BLaER1 treated with 17β-estradiol and CSF1 and Interleukin-3, amounts not matched to agents 10 nM and 100 nM (cell line): ENCODE data around the gene RUNX1.

ENCODE experiments used
- H3K27ac ChIP-seq, 11 experiments: shearing (Covaris generic); formaldehyde crosslinking; 2 replicates each; pipeline ENCODE4 v1.8.1; 2022
- H3K27me3 ChIP-seq, 11 experiments: shearing (Covaris generic); formaldehyde crosslinking; 2 replicates each; pipeline ENCODE4 v1.8.1; 2022
- H3K36me3 ChIP-seq, 11 experiments: shearing (Covaris generic); formaldehyde crosslinking; 2 replicates each; pipeline ENCODE4 v1.8.1; 2022
- H3K4me1 ChIP-seq, 10 experiments: shearing (Covaris generic); formaldehyde crosslinking; 2 replicates each; pipeline ENCODE4 v1.8.1; 2022
- H3K4me2 ChIP-seq, 11 experiments: shearing (Covaris generic); formaldehyde crosslinking; 2 replicates each; pipeline ENCODE4 v1.8.1; 2022
- H3K4me3 ChIP-seq, 10 experiments: shearing (Covaris generic); formaldehyde crosslinking; 2 replicates each; pipeline ENCODE4 v1.8.1; 2022
- H3K9ac ChIP-seq, 11 experiments: shearing (Covaris generic); formaldehyde crosslinking; 2 replicates each; pipeline ENCODE4 v1.8.1; 2022
- H3K9me3 ChIP-seq, 11 experiments: shearing (Covaris generic); formaldehyde crosslinking; replicated peaks in 1 of 11; 2 replicates each; pipeline ENCODE4 v1.8.1; 2022
- H4K20me1 ChIP-seq, 11 experiments: shearing (Covaris generic); formaldehyde crosslinking; 2 replicates each; pipeline ENCODE4 v1.8.1; 2022
- Cebpa-rat ChIP-seq, 11 experiments: shearing (Covaris generic); IDR thresholded peaks; 2 replicates each; pipeline ENCODE4 v1.8.1; 2022

The RUNX1 gene

DNA sequence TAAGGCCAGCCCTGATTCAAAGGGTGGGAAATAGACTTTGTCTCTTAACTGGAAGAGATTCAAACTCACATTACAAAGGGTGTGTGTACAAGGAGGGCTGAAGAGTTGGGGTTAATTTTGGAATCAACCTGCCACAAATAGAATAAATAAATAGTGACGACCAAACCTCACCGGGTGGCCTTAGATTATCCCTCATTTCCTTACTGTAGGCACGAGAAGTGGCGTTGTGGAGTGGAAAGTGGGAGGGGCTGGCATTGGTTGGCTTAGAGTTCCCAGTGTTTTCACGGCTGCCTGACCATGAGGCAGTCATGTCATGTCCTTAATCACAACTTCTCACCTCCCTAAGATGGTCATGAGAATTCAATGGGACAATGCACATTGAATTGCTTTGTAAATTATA is 21.3 kb upstream of the RUNX1 start:
- Histone ChIP-seq H3K4me3 (no peak overlapping the region), H3K27ac (no peak overlapping the region), H4K20me1 (no peaks in the 10 kb centered on the region), H3K9ac (no peak overlapping the region), H3K27me3 (no peaks in the 10 kb centered on the region), H3K9me3 (peaks cover 4 to 10% (median 6%) of the 10 kb centered on the region in 11 experiments; a peak in 10 of 22 replicates), H3K36me3 (no peaks in the 10 kb centered on the region), H3K4me1 (peaks cover 0 to 5% (median 0%) of the 10 kb centered on the region in 10 experiments; a peak in 3 of 20 replicates), H3K4me2 (no peak overlapping the region)
- TF ChIP-seq Cebpa-rat (IDR thresholded peaks at IDR 0.05), result no peak

DNA sequence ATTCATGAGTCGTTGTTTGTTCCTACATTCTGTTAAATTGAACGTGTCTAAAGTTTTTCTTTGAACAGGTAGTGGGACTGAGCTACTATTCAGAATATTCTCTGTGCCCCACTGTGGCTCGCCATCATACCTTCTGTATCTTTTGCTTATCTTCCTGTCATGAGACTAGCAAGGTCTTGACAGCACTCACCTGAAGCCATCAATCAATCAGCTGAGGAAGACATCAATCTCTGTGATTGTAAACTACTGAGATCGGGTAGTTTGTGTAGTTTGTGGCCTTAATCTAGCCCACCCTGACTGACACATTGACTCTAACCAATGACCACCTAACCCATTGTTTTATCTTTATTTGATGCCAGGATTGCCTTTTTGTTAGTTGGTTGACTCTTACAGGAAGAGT is 17.7 kb upstream of the RUNX1 start:
- Histone ChIP-seq H3K4me2 (no peak overlapping the region), H3K27me3 (no peaks in the 10 kb centered on the region), H3K9ac (no peak overlapping the region), H3K4me1 (no peaks in the 10 kb centered on the region), H3K9me3 (peaks cover 0 to 3% (median 0%) of the 10 kb centered on the region in 11 experiments; a peak in 3 of 22 replicates), H3K27ac (no peak overlapping the region), H3K4me3 (no peak overlapping the region), H4K20me1 (no peaks in the 10 kb centered on the region), H3K36me3 (no peaks in the 10 kb centered on the region)
- no peak for TF ChIP-seq Cebpa-rat (IDR thresholded peaks at IDR 0.05)

DNA sequence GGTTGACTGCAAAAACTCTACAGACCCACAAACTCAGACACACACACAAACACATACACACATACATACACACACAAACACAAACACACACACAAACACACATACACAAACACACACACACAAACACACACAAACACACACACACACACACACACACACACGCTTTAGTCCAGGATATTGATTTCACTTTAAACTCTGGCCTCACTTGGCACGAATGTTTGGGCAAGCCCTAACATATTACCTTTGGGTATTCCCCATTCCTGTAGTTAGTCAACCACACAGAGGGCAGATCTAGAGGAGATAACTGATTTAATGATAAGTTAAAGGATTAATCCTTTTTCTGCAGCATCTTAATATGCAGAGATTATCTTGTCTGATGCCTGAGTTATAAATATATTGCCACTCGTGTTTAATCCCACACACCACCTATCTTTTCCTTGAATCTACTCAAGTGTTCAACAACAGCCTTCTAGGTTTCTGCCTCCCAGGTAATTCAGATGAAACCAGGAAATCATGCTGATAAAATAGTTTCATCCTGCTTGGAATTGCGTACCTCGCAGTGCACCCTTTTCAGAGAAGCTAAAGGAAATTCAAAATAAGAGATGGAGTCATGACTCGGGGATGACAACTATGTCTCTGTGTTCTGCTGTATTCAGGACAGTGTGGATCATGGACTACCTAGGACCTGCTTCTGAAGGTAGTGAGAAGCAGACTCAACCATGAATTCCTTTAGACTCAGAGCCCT is 14.5 kb upstream of the RUNX1 start:
- Histone ChIP-seq H3K9ac (no peak overlapping the region), H3K4me3 (no peak overlapping the region), H3K27ac (no peak overlapping the region), H3K9me3 (peaks cover 0 to 8% (median 0%) of the 10 kb centered on the region in 11 experiments; a peak in 3 of 22 replicates), H3K4me2 (no peak overlapping the region), H3K4me1 (no peaks in the 10 kb centered on the region), H4K20me1 (no peaks in the 10 kb centered on the region), H3K36me3 (no peaks in the 10 kb centered on the region), H3K27me3 (no peaks in the 10 kb centered on the region)
- TF ChIP-seq Cebpa-rat (IDR thresholded peaks at IDR 0.05), result no peak

DNA sequence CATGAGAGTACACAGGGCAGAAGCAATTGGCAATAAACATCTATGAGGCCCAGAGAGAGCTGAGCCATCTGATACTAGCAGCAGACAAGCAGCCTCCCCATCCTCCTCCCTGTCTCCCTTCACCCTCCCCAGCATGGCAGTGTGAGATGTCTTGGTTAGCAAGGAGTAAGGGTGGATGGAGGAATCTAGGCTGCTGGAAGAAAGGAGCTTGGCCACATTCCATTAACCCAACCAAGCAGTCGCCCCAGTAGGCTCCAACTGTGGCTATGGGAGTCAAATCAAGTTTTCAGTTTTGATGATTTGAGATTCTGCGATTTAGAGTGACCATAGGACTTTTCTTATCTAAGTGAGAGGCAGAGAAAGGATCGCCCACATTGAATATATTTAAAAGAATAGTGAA is 12.9 kb upstream of the RUNX1 start:
- TF ChIP-seq Cebpa-rat (IDR thresholded peaks at IDR 0.05), result no peak
- Histone ChIP-seq H3K4me1 (no peaks in the 10 kb centered on the region), H3K9me3 (peaks cover 0 to 8% (median 0%) of the 10 kb centered on the region in 11 experiments; a peak in 3 of 22 replicates), H3K4me3 (no peak overlapping the region), H3K27me3 (no peaks in the 10 kb centered on the region), H3K27ac (no peak overlapping the region), H3K4me2 (no peak overlapping the region), H3K9ac (no peak overlapping the region), H4K20me1 (no peaks in the 10 kb centered on the region), H3K36me3 (no peaks in the 10 kb centered on the region)

DNA sequence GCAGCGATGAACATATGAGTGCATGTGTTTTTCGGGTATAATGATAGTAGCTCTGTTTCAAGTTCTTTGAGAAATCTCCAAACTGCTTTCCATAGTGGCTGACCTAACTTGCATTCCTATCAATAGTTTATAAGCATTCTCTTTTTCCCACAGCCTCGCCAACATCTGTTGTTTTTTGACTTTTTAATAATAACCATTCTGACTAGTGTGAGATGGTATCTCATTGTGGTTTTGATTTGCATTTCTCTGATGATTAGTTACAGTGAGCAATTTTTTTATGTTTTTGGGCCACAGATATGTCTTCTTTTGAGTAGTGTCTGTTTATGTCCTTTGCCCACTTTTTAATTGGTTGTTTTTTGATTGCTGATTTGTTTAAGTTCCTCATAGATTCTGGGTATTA is 10.6 kb upstream of the RUNX1 start:
- no peaks in the 10 kb centered on the region for H3K4me1 ChIP-seq
- H3K27ac ChIP-seq, result no peak overlapping the region
- no peaks in the 10 kb centered on the region for H4K20me1 ChIP-seq
- H3K9ac ChIP-seq, result no peak overlapping the region
- H3K4me3 ChIP-seq, result no peak overlapping the region
- H3K27me3 ChIP-seq, result no peaks in the 10 kb centered on the region
- no peak overlapping the region for H3K4me2 ChIP-seq
- peaks cover 0 to 8% (median 0%) of the 10 kb centered on the region in 11 experiments; a peak in 3 of 22 replicates for H3K9me3 ChIP-seq
- no peaks in the 10 kb centered on the region for H3K36me3 ChIP-seq
- no peak for TF ChIP-seq Cebpa-rat (IDR thresholded peaks at IDR 0.05)

DNA sequence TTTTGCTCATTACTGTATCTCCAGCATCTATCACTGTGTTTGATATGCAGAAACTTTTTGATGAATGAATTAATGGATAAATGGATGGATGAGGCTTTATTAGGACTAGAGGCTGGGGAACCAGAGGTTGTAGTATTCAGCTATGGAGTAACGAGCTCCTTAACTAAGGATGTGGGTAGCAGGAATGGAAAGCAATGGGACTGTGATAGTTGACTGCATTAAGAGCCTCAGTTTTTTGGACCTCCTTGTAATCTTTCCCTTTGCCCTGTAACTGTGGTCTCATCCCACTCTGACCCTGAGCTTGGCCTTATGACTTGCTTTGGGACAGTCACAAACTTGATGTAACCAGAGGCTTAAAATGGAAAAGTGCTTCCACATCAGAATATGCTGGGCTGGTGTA is 9.0 kb upstream of the RUNX1 start:
- H3K4me3 ChIP-seq, result no peak overlapping the region
- H3K36me3 ChIP-seq, result no peaks in the 10 kb centered on the region
- 0 out of 22 replicates have a peak, but pooled peaks cover 0 to 4% (median 0%) of the 10 kb centered on the region in 11 experiments for H3K27me3 ChIP-seq
- no peaks in the 10 kb centered on the region for H4K20me1 ChIP-seq
- TF ChIP-seq Cebpa-rat (IDR thresholded peaks at IDR 0.05), result no peak
- H3K9me3 ChIP-seq, result peaks cover 0 to 8% (median 0%) of the 10 kb centered on the region in 11 experiments; a peak in 3 of 22 replicates
- peaks cover 5 to 10% (median 7%) of the 10 kb centered on the region in 10 experiments; a peak in 11 of 20 replicates for H3K4me1 ChIP-seq
- no peak overlapping the region for H3K9ac ChIP-seq
- no peak overlapping the region for H3K4me2 ChIP-seq
- H3K27ac ChIP-seq, result no peak overlapping the region

DNA sequence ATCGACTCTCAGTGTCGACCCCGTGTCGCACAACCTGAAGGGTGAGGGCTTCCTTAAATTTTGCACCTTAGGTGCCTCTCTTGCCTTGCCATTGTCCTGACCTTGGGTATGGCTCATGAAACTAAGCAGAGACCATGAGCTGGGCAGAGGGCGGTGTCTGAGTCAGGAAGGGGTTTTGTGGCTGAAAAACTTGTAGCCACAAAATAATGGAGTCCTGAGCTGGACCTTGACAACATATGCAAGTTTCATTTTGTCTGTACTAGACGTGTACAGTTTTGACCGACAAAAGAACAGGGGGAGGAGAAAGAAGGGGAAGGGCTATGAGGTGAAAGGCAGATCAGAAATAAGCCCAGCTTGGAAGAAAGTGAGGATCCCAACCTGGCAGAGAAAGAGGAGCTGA is 8.3 kb upstream of the RUNX1 start:
- Histone ChIP-seq H3K27me3 (0 out of 22 replicates have a peak, but pooled peaks cover 0 to 7% (median 0%) of the 10 kb centered on the region in 11 experiments), H3K4me3 (no peak overlapping the region), H3K4me1 (peaks cover 6 to 15% (median 11%) of the 10 kb centered on the region in 10 experiments; a peak in 15 of 20 replicates), H3K27ac (no peak overlapping the region), H3K4me2 (no peak overlapping the region), H4K20me1 (no peaks in the 10 kb centered on the region), H3K9ac (no peak overlapping the region), H3K9me3 (peaks cover 0 to 8% (median 0%) of the 10 kb centered on the region in 11 experiments; a peak in 3 of 22 replicates), H3K36me3 (no peaks in the 10 kb centered on the region)
- TF ChIP-seq Cebpa-rat (IDR thresholded peaks at IDR 0.05), result no peak

DNA sequence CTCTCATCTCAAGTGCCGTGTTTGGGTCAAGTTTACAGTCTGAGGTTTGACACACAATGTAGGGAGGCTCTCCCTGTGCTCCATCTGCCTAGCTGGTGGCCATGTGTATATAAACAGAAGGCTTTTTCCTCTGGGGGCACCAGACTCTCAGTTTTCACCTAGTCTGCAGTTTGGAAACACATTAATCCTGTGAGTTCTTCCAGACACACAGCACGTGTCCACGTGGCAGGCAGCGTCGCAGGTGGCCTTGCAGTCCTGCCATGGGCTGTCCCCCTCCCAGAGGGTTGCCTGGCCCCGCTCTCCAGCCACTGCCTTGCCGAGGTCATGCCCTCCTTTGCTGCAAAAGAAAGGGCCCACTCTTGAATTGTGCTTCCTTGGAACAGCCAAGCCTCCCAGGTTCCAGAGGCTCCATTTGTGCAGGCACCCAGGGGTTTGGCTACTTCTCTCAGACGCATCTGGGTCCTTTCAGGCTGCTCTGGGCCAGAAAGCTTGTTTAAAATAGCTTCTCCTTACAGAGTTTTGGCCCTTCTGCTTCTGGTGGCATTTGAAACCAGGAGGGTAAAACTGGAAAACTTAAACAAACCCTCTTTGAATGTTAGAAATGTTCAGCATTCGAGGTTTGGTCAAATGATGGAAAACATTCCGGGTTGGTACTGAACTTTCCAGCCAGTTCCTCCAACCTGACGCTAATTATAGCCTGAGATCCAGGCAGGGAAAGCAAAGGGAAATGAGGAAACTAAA is 4.4 kb upstream of the RUNX1 start:
- Histone ChIP-seq H4K20me1 (peaks cover 0 to 2% (median 0%) of the 10 kb centered on the region in 11 experiments; a peak in 1 of 22 replicates), H3K4me1 (peaks cover 33 to 43% (median 40%) of the 10 kb centered on the region in 10 experiments), H3K4me2 (peak overlapping the region in 8 of 11 experiments; percentile 1 to 37 (median 18); a peak in 9 of 22 replicates), H3K27ac (peak overlapping the region in 2 of 11 experiments; percentile 15 to 29; a peak in 2 of 22 replicates), H3K9me3 (no peaks in the 10 kb centered on the region), H3K27me3 (0 out of 22 replicates have a peak, but pooled peaks cover 0 to 7% (median 0%) of the 10 kb centered on the region in 11 experiments), H3K4me3 (no peak overlapping the region), H3K36me3 (no peaks in the 10 kb centered on the region), H3K9ac (no peak overlapping the region)
- no peak for TF ChIP-seq Cebpa-rat (IDR thresholded peaks at IDR 0.05)

DNA sequence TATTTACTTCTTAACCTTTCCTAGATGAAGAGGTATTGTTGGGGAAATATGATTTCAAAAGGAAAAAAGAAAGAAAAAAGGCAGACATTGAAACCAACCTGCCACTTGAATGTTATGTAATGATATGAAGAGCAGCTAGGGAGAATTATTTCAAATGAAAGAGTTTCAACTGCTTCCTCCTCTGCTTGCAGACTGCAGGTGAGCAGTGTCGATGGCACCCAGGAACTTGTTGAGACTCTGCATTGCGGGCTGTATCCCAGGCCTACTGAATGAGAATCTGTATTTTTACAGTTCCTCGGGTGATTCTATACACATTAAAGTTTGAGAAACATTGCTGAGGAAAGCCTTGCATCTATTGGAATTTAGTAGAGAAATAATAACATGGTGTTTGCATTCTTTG is 3.7 kb upstream of the RUNX1 start:
- H3K27ac ChIP-seq, result no peak overlapping the region
- H3K9me3 ChIP-seq, result no peaks in the 10 kb centered on the region
- peaks cover 0 to 9% (median 0%) of the 10 kb centered on the region in 11 experiments; a peak in 2 of 22 replicates for H4K20me1 ChIP-seq
- peak overlapping the region in 4 of 11 experiments; percentile 2 to 37 (median 28); a peak in 2 of 22 replicates for H3K4me2 ChIP-seq
- no peak overlapping the region for H3K4me3 ChIP-seq
- no peak overlapping the region for H3K9ac ChIP-seq
- no peak for TF ChIP-seq Cebpa-rat (IDR thresholded peaks at IDR 0.05)
- no peaks in the 10 kb centered on the region for H3K36me3 ChIP-seq
- 0 out of 22 replicates have a peak, but pooled peaks cover 0 to 7% (median 0%) of the 10 kb centered on the region in 11 experiments for H3K27me3 ChIP-seq
- H3K4me1 ChIP-seq, result peaks cover 33 to 49% (median 41%) of the 10 kb centered on the region in 10 experiments
